BE2C (cell line): ENCODE measurements around the gene CPEB2.
A peak's percentile ranks its signal among the peaks of the same experiment; 100 is the strongest.

Experiments
- DNase-seq: peaks from one replicate; pipeline ENCODE4 v3.0.0-alpha.2; 2020
- H3K27me3 ChIP-seq: fragments of 250-450 bp; sonication (Bioruptor Pico); 2 replicates; pipeline ENCODE4 v1.5.1; 2020; ENCODE audit warnings: mild to moderate bottlenecking
- H3K36me3 ChIP-seq: fragments of 250-450 bp; sonication (Bioruptor Pico); 2 replicates; pipeline ENCODE4 v1.5.1; 2020; ENCODE audit warnings: mild to moderate bottlenecking
- H3K4me1 ChIP-seq: fragments of 250-450 bp; sonication (Bioruptor Pico); 2 replicates; pipeline ENCODE4 v1.5.1; 2020
- H3K4me3 ChIP-seq: 2 replicates; pipeline ENCODE4 v1.5.1; 2011; ENCODE audit warnings: low read depth, low read length
- H3K9me3 ChIP-seq: fragments of 250-450 bp; sonication (Bioruptor Pico); 2 replicates; pipeline ENCODE4 v1.5.1; 2020
- TF ChIP-seq, protein P1 (sequence below): IDR thresholded peaks from 2 replicates; pipeline ENCODE4 v1.5.1; 2012; ENCODE audit warnings: mild to moderate bottlenecking, low read depth, low read length

Gene CPEB2

DNA sequence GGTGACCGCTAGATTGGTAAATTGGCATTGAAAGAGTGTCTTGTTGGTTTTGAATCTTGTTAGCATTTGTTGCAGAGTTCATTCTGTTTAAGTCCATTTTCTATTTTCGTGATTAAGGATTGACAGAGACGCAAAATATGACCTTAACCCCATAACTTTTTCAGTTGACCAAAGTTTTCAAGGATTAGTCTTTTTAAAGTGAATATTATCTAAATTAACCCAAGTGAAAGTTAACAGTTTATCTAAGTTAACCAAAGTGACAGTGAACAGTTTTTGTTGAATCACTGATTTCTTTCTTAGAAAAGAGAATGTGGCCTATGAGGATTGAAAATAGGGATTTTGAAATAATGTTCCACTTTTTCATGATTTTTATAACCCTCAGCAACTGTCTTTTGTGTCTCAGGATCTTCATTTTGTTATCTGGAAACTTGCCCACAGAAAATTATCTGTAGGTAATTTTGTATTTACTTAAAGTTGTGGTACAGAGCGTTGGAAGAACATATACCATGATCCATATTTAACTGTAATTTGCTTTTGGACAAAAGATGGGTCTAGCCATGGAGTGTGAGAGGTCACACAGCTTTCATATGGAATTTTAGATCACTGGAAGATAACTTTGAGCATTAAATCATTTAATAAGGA lies 3.3 kb downstream of the CPEB2 start:
- DNase-seq, result no peak
- H3K4me3 ChIP-seq, result peak overlapping the region; percentile 97
- H3K4me1 ChIP-seq, result peaks cover 20% of the 10 kb centered on the region
- no peaks in the 10 kb centered on the region for H3K9me3 ChIP-seq
- TF ChIP-seq, protein P1, sequence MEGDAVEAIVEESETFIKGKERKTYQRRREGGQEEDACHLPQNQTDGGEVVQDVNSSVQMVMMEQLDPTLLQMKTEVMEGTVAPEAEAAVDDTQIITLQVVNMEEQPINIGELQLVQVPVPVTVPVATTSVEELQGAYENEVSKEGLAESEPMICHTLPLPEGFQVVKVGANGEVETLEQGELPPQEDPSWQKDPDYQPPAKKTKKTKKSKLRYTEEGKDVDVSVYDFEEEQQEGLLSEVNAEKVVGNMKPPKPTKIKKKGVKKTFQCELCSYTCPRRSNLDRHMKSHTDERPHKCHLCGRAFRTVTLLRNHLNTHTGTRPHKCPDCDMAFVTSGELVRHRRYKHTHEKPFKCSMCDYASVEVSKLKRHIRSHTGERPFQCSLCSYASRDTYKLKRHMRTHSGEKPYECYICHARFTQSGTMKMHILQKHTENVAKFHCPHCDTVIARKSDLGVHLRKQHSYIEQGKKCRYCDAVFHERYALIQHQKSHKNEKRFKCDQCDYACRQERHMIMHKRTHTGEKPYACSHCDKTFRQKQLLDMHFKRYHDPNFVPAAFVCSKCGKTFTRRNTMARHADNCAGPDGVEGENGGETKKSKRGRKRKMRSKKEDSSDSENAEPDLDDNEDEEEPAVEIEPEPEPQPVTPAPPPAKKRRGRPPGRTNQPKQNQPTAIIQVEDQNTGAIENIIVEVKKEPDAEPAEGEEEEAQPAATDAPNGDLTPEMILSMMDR, result no peak
- peaks cover 21% of the 10 kb centered on the region for H3K36me3 ChIP-seq
- no peaks in the 10 kb centered on the region for H3K27me3 ChIP-seq

DNA sequence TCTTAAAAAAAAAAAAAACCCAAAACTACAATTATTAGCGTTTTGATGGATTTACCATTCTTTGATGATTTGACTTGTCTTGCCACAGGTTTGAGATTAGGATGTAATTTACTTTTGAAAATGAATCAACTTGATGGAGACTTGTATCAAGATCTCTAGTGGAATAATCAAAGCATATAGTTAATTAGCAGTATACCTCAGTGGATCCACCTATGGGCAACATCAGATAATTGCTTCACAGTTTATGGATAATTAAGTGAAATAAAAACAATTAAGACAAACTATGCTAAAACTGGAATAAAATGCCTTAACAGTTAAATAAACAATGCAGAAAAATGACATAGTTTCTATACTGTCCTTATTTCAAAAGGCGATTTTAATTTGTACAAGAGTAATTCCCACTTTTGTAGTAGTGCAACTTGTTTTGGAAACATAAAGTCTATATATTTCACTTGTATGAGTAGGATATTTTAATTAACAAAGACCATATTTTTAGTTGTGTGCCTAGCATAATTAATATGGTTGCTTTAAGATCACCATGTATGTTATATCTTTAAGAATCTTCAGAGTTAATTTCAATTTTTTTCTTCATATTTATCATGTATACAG lies 4.2 kb downstream of the CPEB2 start:
- Histone ChIP-seq H3K9me3 (no peaks in the 10 kb centered on the region), H3K4me3 (peak overlapping the region; percentile 97), H3K36me3 (peaks cover 21% of the 10 kb centered on the region), H3K4me1 (peaks cover 20% of the 10 kb centered on the region), H3K27me3 (no peaks in the 10 kb centered on the region)
- TF ChIP-seq, protein P1, result peak; percentile 18; the same call in 1 of the 2 replicates
- DNase-seq, result no peak

DNA sequence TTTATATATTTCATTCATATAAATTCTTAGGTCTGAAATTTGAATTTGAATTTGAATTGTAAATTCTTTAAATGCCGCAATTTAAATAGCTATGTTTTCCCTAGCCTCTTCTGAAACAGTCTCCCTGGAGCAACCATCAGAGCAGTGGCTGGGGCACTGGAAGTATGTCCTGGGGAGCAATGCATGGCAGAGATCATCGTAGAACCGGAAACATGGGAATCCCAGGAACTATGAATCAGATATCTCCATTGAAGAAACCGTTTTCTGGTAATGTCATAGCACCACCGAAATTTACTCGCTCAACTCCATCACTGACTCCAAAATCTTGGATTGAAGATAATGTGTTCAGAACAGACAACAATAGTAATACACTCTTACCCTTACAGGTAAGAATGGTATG lies 4.9 kb downstream of the CPEB2 start:
- peak overlapping the region; percentile 97 for H3K4me3 ChIP-seq
- peaks cover 21% of the 10 kb centered on the region for H3K36me3 ChIP-seq
- TF ChIP-seq, protein P1, result no peak
- no peaks in the 10 kb centered on the region for H3K27me3 ChIP-seq
- DNase-seq, result peak; percentile 35
- peaks cover 21% of the 10 kb centered on the region for H3K4me1 ChIP-seq
- H3K9me3 ChIP-seq, result no peaks in the 10 kb centered on the region

DNA sequence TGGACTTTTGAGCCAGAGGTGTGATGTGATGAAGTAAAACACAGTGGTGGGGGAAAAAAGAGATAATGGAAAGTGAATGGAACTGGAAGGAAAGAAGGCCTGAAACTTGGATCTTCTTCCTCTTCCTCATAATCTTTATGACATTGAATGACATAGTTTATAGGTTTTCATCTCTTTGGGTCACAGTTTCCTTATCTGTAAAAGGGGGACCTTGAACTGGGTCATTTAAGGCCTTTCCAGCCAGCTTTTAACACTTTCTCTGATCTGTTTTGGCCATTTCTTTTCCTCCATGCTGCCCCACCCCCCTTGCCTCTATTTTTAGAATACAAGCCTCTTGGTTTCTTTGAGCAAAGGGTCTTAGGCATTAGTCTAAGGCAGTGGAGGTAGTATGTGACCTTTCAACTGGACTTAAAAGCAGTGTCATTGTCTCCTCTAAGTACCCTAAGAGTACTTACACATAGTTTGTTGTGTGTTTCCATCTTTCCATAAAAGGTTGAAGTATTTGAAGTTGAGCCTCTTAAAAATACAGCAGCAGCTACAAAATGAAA lies 7.8 kb downstream of the CPEB2 start:
- DNase-seq, result no peak
- TF ChIP-seq, protein P1, result no peak
- H3K9me3 ChIP-seq, result no peaks in the 10 kb centered on the region
- H3K4me3 ChIP-seq, result no peak overlapping the region
- no peaks in the 10 kb centered on the region for H3K27me3 ChIP-seq
- H3K36me3 ChIP-seq, result peaks cover 18% of the 10 kb centered on the region
- H3K4me1 ChIP-seq, result peaks cover 41% of the 10 kb centered on the region

DNA sequence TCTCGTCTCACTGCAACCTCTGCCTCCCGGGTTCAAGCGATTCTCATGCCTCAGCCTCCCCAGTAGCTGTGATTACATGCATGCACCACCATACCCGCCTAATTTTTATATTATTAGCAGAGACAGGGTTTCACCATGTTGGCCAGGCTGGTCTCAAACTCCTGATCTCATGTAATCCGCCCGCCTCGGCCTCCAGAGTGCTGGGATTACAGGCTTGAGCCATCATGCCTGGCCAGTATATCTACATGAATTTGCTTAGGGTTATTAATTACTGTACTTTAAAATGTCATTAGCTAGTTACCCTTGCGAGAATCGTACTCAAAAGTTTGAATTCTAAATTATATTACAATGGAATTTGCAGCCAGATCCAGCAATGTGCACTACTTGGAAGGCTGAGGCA lies 8.9 kb downstream of the CPEB2 start:
- Histone ChIP-seq H3K27me3 (no peaks in the 10 kb centered on the region), H3K9me3 (no peaks in the 10 kb centered on the region), H3K4me3 (no peak overlapping the region), H3K36me3 (peaks cover 18% of the 10 kb centered on the region), H3K4me1 (peaks cover 49% of the 10 kb centered on the region)
- TF ChIP-seq, protein P1, result no peak
- DNase-seq, result no peak

DNA sequence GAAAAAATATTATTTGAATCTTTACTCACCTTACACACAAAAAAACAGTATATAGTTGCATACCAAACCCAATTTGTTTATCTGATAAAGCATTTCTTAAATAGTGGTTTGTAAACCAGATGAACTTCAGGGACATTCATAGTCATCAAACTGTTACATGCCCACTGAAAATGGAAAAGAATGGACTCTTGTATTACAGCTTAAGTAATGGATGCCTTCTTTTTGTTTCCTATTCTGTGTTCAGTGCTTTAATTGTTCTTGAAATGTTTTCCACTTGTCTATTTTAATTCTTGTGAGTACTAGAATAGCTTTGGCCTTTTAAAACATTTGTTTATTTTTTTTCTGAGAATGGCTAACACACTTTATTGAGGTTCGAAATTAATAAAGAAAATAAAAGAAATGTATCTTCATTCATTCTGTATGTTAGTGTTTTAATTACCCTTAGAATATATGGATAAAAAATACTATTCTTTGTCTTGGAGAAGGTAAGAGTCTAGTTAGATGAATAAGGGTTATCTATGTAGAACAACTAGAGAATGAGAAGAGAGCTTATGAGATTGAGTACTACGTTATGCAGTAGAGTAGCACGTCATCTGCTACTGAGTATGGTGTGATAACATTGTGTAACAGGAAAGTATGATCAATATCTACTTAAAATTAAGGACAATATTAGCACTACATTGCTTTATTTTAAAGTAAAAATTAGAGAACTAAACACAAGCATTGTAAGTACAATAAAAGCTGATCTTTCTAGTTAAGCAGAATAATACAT lies 9.9 kb downstream of the CPEB2 start:
- peaks cover 51% of the 10 kb centered on the region for H3K4me1 ChIP-seq
- no peaks in the 10 kb centered on the region for H3K9me3 ChIP-seq
- TF ChIP-seq, protein P1, result no peak
- no peak overlapping the region for H3K4me3 ChIP-seq
- H3K36me3 ChIP-seq, result peaks cover 19% of the 10 kb centered on the region
- H3K27me3 ChIP-seq, result no peaks in the 10 kb centered on the region
- no peak for DNase-seq
